Choroid plexus epithelial cell (primary cell): ENCODE measurements around the gene CADPS.

Experiments used
- DNase-seq: peaks from one replicate; pipeline ENCODE4 v3.0.0-alpha.2; 2010; ENCODE audit warnings: low read depth
- H3K4me3 ChIP-seq: 2 replicates; pipeline ENCODE4 v1.5.1; 2011; ENCODE audit warnings: low read depth, mild to moderate bottlenecking, control low read depth, low read length, moderate library complexity
- CTCF ChIP-seq: conservative IDR thresholded peaks from 2 replicates; pipeline ENCODE4 v1.5.1; 2011; ENCODE audit warnings: low read depth, mild to moderate bottlenecking, control low read depth, inconsistent platforms, low read length, moderate library complexity

Gene CADPS

GRCh38 chr3:62638316-62638715 is 236.9 kb downstream of the CADPS start:
- no peak for TF ChIP-seq CTCF
- H3K4me3 ChIP-seq, result no peak overlapping the region

GRCh38 chr3:62636235-62636826 is 238.9 kb downstream of the CADPS start:
- no peak for TF ChIP-seq CTCF
- no peak for DNase-seq
- no peak overlapping the region for H3K4me3 ChIP-seq

More at GRCh38 chr3:62638316-62638715, 236.9 kb downstream of the CADPS start:
- DNase-seq, result no peak

GRCh38 chr3:62632510-62633294 is 242.5 kb downstream of the CADPS start:
- peak; percentile 30 for TF ChIP-seq CTCF
- no peak for DNase-seq
- no peak overlapping the region for H3K4me3 ChIP-seq

GRCh38 chr3:62631488-62631887 is 243.7 kb downstream of the CADPS start:
- TF ChIP-seq CTCF, result no peak
- H3K4me3 ChIP-seq, result no peak overlapping the region
- DNase-seq, result no peak

- H3K4me3 ChIP-seq, result no peak overlapping the region
- DNase-seq, result no peak
- no peak for TF ChIP-seq CTCF
These were observed 244.6 kb downstream of the CADPS start for GRCh38 chr3:62630664-62631063.

GRCh38 chr3:62625268-62625667 is 249.9 kb downstream of the CADPS start:
- DNase-seq, result no peak
- no peak overlapping the region for H3K4me3 ChIP-seq

More at GRCh38 chr3:62625268-62625667, 249.9 kb downstream of the CADPS start:
- TF ChIP-seq CTCF, result no peak
